GM12892 (cell line): ENCODE data around the gene TRPM2.

Experiments
- POLR2A ChIP-seq: IDR thresholded peaks from 2 replicates; pipeline ENCODE4 v1.6.1; 2011; ENCODE audit warnings: low read depth, low read length, control low read depth
- POLR2AphosphoS5 ChIP-seq: IDR thresholded peaks from 2 replicates; pipeline ENCODE4 v1.6.1; 2011; ENCODE audit warnings: low read depth, low read length, control low read depth
- TAF1 ChIP-seq: IDR thresholded peaks from 2 replicates; pipeline ENCODE4 v1.6.1; 2011; ENCODE audit warnings: low read depth, mild to moderate bottlenecking, control low read depth, low read length, borderline replicate concordance

GRCh38 chr21:44384968-44385367, 31.5 kb downstream of the TRPM2 start:
- no peak for TF ChIP-seq POLR2AphosphoS5
- TF ChIP-seq POLR2A, result no peak
- no peak for TF ChIP-seq TAF1
